ENCODE measurements around the gene RASGRF1.

RASGRF1 gene

DNA sequence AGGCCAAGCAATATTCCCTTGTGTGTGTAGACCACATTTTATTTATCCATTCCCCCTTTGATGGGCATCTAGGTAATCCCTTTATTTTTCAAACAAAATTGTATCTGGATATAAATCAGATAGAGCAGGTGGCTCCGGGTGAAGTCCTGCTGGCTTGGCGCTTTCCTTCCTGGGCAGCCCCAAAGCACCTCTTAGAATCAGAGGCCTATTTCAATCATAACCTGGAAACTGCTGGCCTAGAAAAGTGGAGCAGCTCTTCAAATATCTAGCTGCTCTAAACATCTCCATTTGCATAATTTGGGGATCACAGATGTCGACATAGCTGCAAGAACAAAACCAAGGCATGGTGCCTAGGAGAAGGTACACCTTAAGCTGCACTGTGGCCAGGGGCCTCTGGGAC, 40.2 kb downstream of the RASGRF1 start (continued):
- TF ChIP-seq, protein P1, sequence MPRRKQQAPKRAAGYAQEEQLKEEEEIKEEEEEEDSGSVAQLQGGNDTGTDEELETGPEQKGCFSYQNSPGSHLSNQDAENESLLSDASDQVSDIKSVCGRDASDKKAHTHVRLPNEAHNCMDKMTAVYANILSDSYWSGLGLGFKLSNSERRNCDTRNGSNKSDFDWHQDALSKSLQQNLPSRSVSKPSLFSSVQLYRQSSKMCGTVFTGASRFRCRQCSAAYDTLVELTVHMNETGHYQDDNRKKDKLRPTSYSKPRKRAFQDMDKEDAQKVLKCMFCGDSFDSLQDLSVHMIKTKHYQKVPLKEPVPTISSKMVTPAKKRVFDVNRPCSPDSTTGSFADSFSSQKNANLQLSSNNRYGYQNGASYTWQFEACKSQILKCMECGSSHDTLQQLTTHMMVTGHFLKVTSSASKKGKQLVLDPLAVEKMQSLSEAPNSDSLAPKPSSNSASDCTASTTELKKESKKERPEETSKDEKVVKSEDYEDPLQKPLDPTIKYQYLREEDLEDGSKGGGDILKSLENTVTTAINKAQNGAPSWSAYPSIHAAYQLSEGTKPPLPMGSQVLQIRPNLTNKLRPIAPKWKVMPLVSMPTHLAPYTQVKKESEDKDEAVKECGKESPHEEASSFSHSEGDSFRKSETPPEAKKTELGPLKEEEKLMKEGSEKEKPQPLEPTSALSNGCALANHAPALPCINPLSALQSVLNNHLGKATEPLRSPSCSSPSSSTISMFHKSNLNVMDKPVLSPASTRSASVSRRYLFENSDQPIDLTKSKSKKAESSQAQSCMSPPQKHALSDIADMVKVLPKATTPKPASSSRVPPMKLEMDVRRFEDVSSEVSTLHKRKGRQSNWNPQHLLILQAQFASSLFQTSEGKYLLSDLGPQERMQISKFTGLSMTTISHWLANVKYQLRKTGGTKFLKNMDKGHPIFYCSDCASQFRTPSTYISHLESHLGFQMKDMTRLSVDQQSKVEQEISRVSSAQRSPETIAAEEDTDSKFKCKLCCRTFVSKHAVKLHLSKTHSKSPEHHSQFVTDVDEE (CRISPR knock-in tag; IDR thresholded peaks at IDR 0.05): no peak

DNA sequence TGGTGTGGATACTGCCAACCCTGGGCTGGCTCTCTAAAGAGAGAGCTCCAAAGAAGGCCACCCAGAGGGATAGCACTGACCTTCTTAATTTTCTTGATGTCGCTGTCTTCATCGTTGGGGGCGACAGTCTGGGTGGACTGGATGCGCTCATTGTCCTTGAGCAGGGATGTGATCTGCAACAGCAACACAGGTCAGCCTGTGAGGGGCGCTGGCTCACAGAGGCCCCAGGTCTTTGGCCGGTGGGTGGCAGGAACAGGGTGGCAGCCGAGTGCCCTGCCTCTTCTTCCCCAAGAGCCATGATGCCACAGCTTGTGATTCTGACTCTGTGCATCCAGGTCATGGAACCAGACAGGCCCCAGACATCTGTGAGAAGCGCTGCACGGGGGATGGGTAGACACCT, 41.2 kb downstream of the RASGRF1 start:
- no peak for ATAC-seq
- TF ChIP-seq BACH2 (CRISPR knock-in tag; IDR thresholded peaks at IDR 0.05; ENCODE audit: borderline replicate concordance) (no peak), SNAI2 (CRISPR knock-in tag; IDR thresholded peaks at IDR 0.05) (no peak), ZFP3 (CRISPR knock-in tag; IDR thresholded peaks at IDR 0.05) (no peak), ZNF8 (CRISPR knock-in tag; IDR thresholded peaks at IDR 0.05) (no peak), TCF4 (CRISPR knock-in tag; IDR thresholded peaks at IDR 0.05; ENCODE audit: borderline replicate concordance) (no peak), GLIS3 (CRISPR knock-in tag; IDR thresholded peaks at IDR 0.05) (no peak), OSR1 (CRISPR knock-in tag; IDR thresholded peaks at IDR 0.05) (no peak), ISL1 (CRISPR knock-in tag; IDR thresholded peaks at IDR 0.05) (no peak), ZNF565 (CRISPR knock-in tag; conservative IDR thresholded peaks at IDR 0.05; ENCODE audit: low read depth) (no peak), TOX (CRISPR knock-in tag; IDR thresholded peaks at IDR 0.05; ENCODE audit: borderline replicate concordance) (no peak), ESRRG (CRISPR knock-in tag; IDR thresholded peaks at IDR 0.05) (no peak), ARNTL (CRISPR knock-in tag; IDR thresholded peaks at IDR 0.05; ENCODE audit: borderline replicate concordance, low read depth) (no peak), CSDC2 (CRISPR knock-in tag; IDR thresholded peaks at IDR 0.05) (no peak), RARB (CRISPR knock-in tag; IDR thresholded peaks at IDR 0.05) (no peak), ZC3H10 (CRISPR knock-in tag; IDR thresholded peaks at IDR 0.05) (no peak), ZFP30 (CRISPR knock-in tag; IDR thresholded peaks at IDR 0.05) (no peak)
- TF ChIP-seq, protein P2, sequence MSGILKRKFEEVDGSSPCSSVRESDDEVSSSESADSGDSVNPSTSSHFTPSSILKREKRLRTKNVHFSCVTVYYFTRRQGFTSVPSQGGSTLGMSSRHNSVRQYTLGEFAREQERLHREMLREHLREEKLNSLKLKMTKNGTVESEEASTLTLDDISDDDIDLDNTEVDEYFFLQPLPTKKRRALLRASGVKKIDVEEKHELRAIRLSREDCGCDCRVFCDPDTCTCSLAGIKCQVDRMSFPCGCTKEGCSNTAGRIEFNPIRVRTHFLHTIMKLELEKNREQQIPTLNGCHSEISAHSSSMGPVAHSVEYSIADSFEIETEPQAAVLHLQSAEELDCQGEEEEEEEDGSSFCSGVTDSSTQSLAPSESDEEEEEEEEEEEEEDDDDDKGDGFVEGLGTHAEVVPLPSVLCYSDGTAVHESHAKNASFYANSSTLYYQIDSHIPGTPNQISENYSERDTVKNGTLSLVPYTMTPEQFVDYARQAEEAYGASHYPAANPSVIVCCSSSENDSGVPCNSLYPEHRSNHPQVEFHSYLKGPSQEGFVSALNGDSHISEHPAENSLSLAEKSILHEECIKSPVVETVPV (CRISPR knock-in tag; IDR thresholded peaks at IDR 0.05): no peak
- TF ChIP-seq, protein P3, sequence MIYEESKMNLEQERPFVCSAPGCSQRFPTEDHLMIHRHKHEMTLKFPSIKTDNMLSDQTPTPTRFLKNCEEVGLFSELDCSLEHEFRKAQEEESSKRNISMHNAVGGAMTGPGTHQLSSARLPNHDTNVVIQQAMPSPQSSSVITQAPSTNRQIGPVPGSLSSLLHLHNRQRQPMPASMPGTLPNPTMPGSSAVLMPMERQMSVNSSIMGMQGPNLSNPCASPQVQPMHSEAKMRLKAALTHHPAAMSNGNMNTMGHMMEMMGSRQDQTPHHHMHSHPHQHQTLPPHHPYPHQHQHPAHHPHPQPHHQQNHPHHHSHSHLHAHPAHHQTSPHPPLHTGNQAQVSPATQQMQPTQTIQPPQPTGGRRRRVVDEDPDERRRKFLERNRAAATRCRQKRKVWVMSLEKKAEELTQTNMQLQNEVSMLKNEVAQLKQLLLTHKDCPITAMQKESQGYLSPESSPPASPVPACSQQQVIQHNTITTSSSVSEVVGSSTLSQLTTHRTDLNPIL (CRISPR knock-in tag; IDR thresholded peaks at IDR 0.05; ENCODE audit: low read depth): no peak
- TF ChIP-seq, protein P1 (CRISPR knock-in tag; IDR thresholded peaks at IDR 0.05): no peak
- TF ChIP-seq, protein P4, sequence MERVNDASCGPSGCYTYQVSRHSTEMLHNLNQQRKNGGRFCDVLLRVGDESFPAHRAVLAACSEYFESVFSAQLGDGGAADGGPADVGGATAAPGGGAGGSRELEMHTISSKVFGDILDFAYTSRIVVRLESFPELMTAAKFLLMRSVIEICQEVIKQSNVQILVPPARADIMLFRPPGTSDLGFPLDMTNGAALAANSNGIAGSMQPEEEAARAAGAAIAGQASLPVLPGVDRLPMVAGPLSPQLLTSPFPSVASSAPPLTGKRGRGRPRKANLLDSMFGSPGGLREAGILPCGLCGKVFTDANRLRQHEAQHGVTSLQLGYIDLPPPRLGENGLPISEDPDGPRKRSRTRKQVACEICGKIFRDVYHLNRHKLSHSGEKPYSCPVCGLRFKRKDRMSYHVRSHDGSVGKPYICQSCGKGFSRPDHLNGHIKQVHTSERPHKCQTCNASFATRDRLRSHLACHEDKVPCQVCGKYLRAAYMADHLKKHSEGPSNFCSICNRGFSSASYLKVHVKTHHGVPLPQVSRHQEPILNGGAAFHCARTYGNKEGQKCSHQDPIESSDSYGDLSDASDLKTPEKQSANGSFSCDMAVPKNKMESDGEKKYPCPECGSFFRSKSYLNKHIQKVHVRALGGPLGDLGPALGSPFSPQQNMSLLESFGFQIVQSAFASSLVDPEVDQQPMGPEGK (CRISPR knock-in tag; IDR thresholded peaks at IDR 0.05; ENCODE audit: borderline replicate concordance): no peak

DNA sequence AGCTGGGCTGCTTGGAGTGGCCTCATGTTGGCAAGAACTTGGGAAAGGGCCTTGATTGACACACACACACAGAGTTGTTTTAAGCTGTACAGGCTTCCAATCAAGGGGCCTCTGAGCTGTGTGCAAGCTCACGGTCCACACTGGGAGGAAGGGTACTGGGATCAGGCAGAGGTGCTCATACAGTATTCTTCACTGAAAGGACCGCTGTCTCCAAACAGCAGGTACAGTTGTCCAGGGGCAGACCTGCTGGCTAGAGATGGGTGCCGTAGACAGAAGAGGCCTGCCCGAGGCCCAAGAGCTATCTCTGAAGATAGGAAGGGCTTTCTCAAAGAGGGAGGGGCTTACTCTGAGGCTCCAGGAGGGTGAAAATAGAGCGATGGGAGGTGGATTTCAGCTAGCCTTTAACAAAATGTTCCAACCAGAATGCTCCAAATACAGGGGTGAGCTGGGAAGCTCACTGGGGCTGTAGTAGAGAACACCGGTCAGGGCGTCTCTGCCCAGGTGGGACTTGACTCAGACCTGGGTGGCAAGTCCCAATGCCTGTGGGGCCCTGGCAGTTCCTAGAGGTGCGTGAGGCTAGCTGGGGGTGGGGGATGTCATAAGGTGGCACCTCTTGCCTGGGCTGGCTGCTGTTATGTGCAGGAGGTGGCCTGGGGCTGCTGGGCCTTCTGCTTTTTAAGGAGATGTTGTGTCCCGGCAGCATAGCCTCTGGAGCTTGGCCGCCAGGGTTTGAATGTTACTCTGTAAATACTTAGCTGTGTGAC, 42.7 kb downstream of the RASGRF1 start:
- no peak for TF ChIP-seq ZC3H10 (CRISPR knock-in tag; IDR thresholded peaks at IDR 0.05)
- no peak for TF ChIP-seq SNAI2 (CRISPR knock-in tag; IDR thresholded peaks at IDR 0.05)
- TF ChIP-seq, protein P5, sequence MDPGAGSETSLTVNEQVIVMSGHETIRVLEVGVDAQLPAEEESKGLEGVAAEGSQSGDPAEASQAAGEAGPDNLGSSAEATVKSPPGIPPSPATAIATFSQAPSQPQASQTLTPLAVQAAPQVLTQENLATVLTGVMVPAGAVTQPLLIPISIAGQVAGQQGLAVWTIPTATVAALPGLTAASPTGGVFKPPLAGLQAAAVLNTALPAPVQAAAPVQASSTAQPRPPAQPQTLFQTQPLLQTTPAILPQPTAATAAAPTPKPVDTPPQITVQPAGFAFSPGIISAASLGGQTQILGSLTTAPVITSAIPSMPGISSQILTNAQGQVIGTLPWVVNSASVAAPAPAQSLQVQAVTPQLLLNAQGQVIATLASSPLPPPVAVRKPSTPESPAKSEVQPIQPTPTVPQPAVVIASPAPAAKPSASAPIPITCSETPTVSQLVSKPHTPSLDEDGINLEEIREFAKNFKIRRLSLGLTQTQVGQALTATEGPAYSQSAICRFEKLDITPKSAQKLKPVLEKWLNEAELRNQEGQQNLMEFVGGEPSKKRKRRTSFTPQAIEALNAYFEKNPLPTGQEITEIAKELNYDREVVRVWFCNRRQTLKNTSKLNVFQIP (CRISPR knock-in tag; IDR thresholded peaks at IDR 0.05; ENCODE audit: borderline replicate concordance, low read depth): no peak
- ATAC-seq: no peak

Data from SK-N-SH treated with all-trans-retinoic acid at 6 μM for 48 hours (cell line).